Body of pancreas (tissue), 4 donors: ENCODE measurements around the gene TAPT1. TPM values are rescaled to one million over a fixed set of nuclear protein-coding genes. Genes with fewer than 3 reads are reported as not detected.
A peak's percentile ranks its signal among the peaks of the same experiment; 100 is the strongest.
"Not testable (repeated sequence)": the region's sequence is repeated elsewhere in the genome, so short reads cannot be mapped to it uniquely, and the experiment has no call there.

ENCODE experiments used
- ATAC-seq: fragments of 150-250 bp; one replicate; pipeline ENCODE4 v1.9.1; 2016
- DNase-seq, 4 donors: peaks; one replicate each; pipeline ENCODE4 v3.0.0-alpha.2; 2019
- H3K27ac ChIP-seq, 4 donors: fragments of 200-600 bp; sonication (generic); 1 replicate in 3 of 4; 2 replicates in 1 of 4; pipeline versions ENCODE4 v1.5.1 to v1.6.1; 2016 to 2019; ENCODE audit warnings: mild to moderate bottlenecking in 1 of 4, mixed read lengths in 1 of 4, moderate library complexity in 1 of 4
- H3K27me3 ChIP-seq, 2 donors: fragments of 200-600 bp; sonication (generic); one replicate each; pipeline ENCODE4 v1.6.0; 2016; ENCODE audit warnings: mild to moderate bottlenecking in 1 of 2
- H3K36me3 ChIP-seq, 2 donors: fragments of 200-600 bp; sonication (generic); replicated peaks in 1 of 2; 2 replicates each; pipeline ENCODE4 v1.5.1; 2016; ENCODE audit warnings: low read depth in 2 of 2; ENCODE audit not compliant: insufficient read depth in 1 of 2
- H3K4me1 ChIP-seq: fragments of 200-600 bp; sonication (generic); one replicate; pipeline ENCODE4 v1.6.0; 2016
- H3K4me3 ChIP-seq, 2 donors: fragments of 200-600 bp; sonication (generic); 1 replicate in 1 of 2; 2 replicates in 1 of 2; pipeline ENCODE4 v1.5.1; 2016 to 2019
- H3K9me3 ChIP-seq, 3 donors: fragments of 200-600 bp; sonication (generic); 1 replicate in 2 of 3; 2 replicates in 1 of 3; pipeline ENCODE4 v1.5.1; 2016
- POLR2A ChIP-seq, 3 donors: fragments of 450-650 bp; IDR thresholded peaks; one replicate each; pipeline ENCODE4 v1.6.1; 2016; ENCODE audit warnings: antibody characterized with exemption in 3 of 3, mild to moderate bottlenecking in 2 of 3
- WGBS, 2 donors: methylation state at CpG; one replicate each; pipeline ENCODE4 v1.1.5; 2017; 5-methylcytosine and 5-hydroxymethylcytosine counted together
- intact Hi-C: fragments of 100-400 bp; cut with DNase I; formaldehyde crosslinking; loops from one replicate; pipeline ENCODE4 v1.15.1; 2023
- total RNA-seq, 2 donors: library from RNA; depleted of rRNA; stranded (reverse); fragments of >200 nt; gene quantifications; one replicate each; pipeline ENCODE4 v1.1.0, GENCODE V29; 2016
- TF ChIP-seq, protein P1 (sequence below), 7 experiments: fragments of 450-650 bp in 4 of 7; fragments of 200-600 bp in 3 of 7; sonication (generic) in 3 of 7; IDR thresholded peaks; one replicate each; pipeline ENCODE4 v1.5.1; 2016 to 2019; ENCODE audit warnings: antibody characterized with exemption in 7 of 7

TAPT1 gene
- total RNA-seq, 2 donors from 2014 or later: 26.4 to 30.9 TPM

DNA sequence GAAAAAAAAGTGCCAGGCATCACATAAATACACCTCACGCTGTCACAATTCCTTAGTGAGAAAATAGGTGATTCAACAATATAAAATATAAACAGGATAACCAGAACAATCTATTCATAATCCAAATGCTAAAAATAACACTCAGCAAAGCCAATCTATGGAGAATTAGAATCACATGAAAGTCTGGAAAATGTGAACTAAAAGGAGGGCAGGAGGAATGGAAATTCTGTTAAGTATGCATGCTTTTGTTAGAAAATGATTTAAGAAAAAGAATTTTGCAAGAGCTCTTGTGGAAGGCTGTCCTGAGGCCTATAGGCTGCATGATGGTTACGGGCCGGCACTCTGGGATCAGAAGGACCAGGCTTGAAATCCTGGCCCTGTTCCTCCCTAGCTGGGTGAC is 71.8 kb downstream of the TAPT1 start:
- DNase-seq: no peak
- Histone ChIP-seq H3K36me3 (no peaks in the 10 kb centered on the region), H3K4me3 (no peak overlapping the region), H3K27me3 (no peaks in the 10 kb centered on the region), H3K27ac (no peak overlapping the region), H3K9me3 (no peaks in the 10 kb centered on the region), H3K4me1 (no peaks in the 10 kb centered on the region)
- TF ChIP-seq, protein P1, sequence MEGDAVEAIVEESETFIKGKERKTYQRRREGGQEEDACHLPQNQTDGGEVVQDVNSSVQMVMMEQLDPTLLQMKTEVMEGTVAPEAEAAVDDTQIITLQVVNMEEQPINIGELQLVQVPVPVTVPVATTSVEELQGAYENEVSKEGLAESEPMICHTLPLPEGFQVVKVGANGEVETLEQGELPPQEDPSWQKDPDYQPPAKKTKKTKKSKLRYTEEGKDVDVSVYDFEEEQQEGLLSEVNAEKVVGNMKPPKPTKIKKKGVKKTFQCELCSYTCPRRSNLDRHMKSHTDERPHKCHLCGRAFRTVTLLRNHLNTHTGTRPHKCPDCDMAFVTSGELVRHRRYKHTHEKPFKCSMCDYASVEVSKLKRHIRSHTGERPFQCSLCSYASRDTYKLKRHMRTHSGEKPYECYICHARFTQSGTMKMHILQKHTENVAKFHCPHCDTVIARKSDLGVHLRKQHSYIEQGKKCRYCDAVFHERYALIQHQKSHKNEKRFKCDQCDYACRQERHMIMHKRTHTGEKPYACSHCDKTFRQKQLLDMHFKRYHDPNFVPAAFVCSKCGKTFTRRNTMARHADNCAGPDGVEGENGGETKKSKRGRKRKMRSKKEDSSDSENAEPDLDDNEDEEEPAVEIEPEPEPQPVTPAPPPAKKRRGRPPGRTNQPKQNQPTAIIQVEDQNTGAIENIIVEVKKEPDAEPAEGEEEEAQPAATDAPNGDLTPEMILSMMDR (IDR thresholded peaks at IDR 0.05): no peak
- TF ChIP-seq POLR2A (IDR thresholded peaks at IDR 0.05): no peak
- intact Hi-C loops: no loop called here
- no peak for ATAC-seq
- WGBS, 2 donors: 87 to 91% methylated on average over 3 of the region's 3 CpGs

DNA sequence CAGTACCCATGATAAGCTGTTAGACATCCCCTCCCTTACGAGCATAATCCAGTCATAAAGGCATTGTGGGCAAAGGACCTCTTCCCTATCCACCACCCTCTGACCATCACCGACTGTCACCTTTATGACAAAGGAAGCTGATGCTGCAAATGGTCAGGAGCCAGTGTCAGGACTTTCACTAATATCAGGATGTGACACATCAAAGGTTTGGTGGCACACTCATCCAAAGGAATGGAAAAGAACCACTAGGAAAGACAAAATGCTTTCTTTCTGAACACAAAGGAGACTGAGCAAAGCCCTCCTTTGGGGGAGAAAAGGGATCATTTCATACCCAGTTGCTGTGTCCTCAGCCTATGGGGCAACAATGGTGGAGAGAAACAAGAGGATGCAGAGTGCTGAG is 75.6 kb downstream of the TAPT1 start:
- no peak for ATAC-seq
- WGBS, 2 donors: 90% methylated on average over 2 of the region's 2 CpGs
- Histone ChIP-seq H3K9me3 (no peaks in the 10 kb centered on the region), H3K27me3 (no peaks in the 10 kb centered on the region), H3K36me3 (no peaks in the 10 kb centered on the region), H3K4me1 (no peaks in the 10 kb centered on the region), H3K27ac (no peak overlapping the region), H3K4me3 (no peak overlapping the region)
- DNase-seq: no peak
- intact Hi-C loops: no loop called here
- TF ChIP-seq, protein P1 (IDR thresholded peaks at IDR 0.05): no peak
- no peak for TF ChIP-seq POLR2A (IDR thresholded peaks at IDR 0.05)

DNA sequence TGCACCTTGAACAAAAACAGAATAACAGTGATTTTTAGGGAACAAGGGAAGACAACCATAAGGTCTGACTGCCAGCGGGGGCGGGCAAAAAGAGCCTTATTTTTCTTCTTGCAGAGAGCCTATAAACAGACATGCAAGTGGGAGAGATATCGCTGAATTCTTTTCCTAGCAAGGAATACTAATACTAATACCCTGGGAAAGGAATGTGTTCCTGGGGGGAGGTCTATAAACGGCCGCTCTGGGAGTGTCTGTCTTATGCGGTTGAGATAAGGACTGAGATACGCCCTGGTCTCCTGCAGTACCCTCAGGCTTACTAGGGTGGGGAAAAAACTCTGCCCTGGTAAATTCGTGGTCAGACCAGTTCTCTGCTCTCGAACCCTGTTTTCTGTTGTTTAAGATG is 81.4 kb downstream of the TAPT1 start:
- peaks cover 13% of the 10 kb centered on the region for H3K4me1 ChIP-seq
- H3K9me3 ChIP-seq, ATAC-seq, intact Hi-C loops, H3K27ac ChIP-seq, H3K4me3 ChIP-seq, H3K36me3 ChIP-seq, DNase-seq, H3K27me3 ChIP-seq: not testable (repeated sequence)
- WGBS, 2 donors: 77 to 82% methylated on average over 9 of the region's 9 CpGs

DNA sequence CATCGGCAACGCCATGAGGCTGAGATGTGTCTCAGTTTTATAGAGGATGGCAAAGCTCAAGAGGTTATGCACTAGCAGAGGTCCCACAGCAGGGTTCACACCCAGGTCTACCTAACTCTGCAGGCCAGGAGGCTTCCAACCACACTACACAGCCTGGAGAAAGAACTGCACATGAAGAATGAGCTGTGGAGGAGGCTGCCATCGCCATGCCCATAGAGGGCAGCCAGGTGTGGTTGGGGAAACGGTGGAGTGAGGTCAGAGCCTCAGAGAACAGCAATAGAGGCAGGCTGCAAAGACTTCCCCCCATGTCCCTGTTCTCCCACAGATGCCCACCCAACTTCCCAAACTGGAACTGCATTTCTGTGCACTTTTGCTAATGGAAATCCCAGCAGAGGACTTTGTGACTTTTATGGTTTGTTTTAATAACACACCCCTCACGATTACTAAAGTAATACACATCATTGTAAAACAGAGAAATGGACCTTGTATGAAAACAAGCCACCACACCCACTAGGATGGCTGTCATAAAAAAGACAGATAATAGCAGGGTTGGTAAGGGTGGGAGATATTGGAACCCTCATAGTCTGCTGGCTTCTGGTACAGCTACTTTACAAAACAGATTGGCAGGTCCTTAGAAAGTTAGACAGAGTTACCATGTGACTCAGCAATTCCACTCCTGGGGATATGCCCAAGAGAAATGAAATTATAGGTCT is 83.5 kb downstream of the TAPT1 start:
- no peak for ATAC-seq

DNA sequence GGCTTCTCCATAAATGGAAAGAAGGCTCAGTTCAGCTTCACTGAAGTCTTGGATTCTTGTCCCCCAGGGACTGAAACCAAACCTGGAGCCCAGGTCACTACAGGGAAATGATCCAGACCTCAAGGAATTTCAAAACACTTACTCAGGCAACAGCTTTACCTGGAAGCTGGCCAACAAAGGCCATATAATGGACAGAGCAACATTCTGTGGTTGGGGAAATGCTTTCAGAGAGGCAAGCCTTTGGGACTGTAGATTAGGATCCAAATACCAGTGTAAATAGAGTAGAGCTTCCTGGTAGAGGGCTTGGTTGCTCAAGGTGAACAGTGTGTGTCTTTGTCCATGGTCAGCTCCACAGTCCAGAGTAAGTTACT is 85.4 kb downstream of the TAPT1 start:
- H3K9me3 ChIP-seq: no peaks in the 10 kb centered on the region
- no peaks in the 10 kb centered on the region for H3K27me3 ChIP-seq
- no peak overlapping the region for H3K4me3 ChIP-seq
- peaks cover 13% of the 10 kb centered on the region for H3K4me1 ChIP-seq
- intact Hi-C loops: no loop called here
- H3K36me3 ChIP-seq: no peaks in the 10 kb centered on the region
- TF ChIP-seq POLR2A (IDR thresholded peaks at IDR 0.05): peak in 1 of 3 donors; percentile 31
- TF ChIP-seq, protein P1 (IDR thresholded peaks at IDR 0.05): no peak
- ATAC-seq (peak; percentile 95), DNase-seq (peak; percentile 52 to 78 (median 66))
- peak overlapping the region in 3 of 4 donors; percentile 67 to 76 (median 71) for H3K27ac ChIP-seq

More for the DNA sequence above, 83.5 kb downstream of the TAPT1 start:
- no peak overlapping the region for H3K4me3 ChIP-seq
- H3K9me3 ChIP-seq: no peaks in the 10 kb centered on the region
- H3K27me3 ChIP-seq: no peaks in the 10 kb centered on the region
- no peak overlapping the region for H3K27ac ChIP-seq
- WGBS, 2 donors: 65 to 69% methylated on average over 5 of the region's 5 CpGs
- no peak for DNase-seq
- H3K36me3 ChIP-seq: no peaks in the 10 kb centered on the region
- intact Hi-C loops: no loop called here
- TF ChIP-seq POLR2A (IDR thresholded peaks at IDR 0.05): no peak
- TF ChIP-seq, protein P1 (IDR thresholded peaks at IDR 0.05): no peak
- H3K4me1 ChIP-seq: peaks cover 13% of the 10 kb centered on the region
